Naive thymus-derived CD8-positive, alpha-beta T cell (primary cell): ENCODE measurements around the gene ASB5. TPM values are rescaled to one million over a fixed set of nuclear protein-coding genes. Genes with fewer than 3 reads are reported as not detected.
"Not testable (repeated sequence)": the region's sequence is repeated elsewhere in the genome, so short reads cannot be mapped to it uniquely, and the experiment has no call there.

ENCODE experiments used
- ATAC-seq, 2 donors: fragments of 150-1000 bp; cut with Tn5 transposase in 1 of 2; sonication (Bioruptor Pico), chemical (Tn5 transposase) in 1 of 2; 1 replicate in 1 of 2; 2 replicates in 1 of 2; pipeline ENCODE4 v1.10.0; 2021; ENCODE audit warnings: mild to moderate bottlenecking in 2 of 2, moderate library complexity in 2 of 2
- POLR2A ChIA-PET: fragments of 350-600 bp; sonication (Branson Sonifier 250); formaldehyde crosslinking; loops from one replicate; lab custom pipeline; 2021; ENCODE audit warnings: antibody characterized with exemption; lab: Charles Lee
- DNase-seq, 10 donors: peaks; one replicate each; pipeline versions ENCODE4 v3.0.0 to v3.0.0-alpha.2; 2020 to 2022
- H3K27ac Mint-ChIP-seq, 10 donors: one replicate each; pipeline ENCODE4 v1.8.0; 2020 to 2022; ENCODE audit warnings: mild to moderate bottlenecking in 10 of 10, mixed read lengths in 10 of 10, moderate library complexity in 4 of 10, inconsistent platforms in 1 of 10
- H3K27me3 Mint-ChIP-seq, 5 donors: one replicate each; pipeline ENCODE4 v1.8.0; 2021 to 2022; ENCODE audit warnings: mixed read lengths in 5 of 5
- H3K36me3 Mint-ChIP-seq, 3 donors: one replicate each; pipeline ENCODE4 v1.8.0; 2020 to 2022; ENCODE audit warnings: mixed read lengths in 3 of 3, mild to moderate bottlenecking in 2 of 3, inconsistent platforms in 1 of 3
- H3K4me1 Mint-ChIP-seq, 4 donors: one replicate each; pipeline ENCODE4 v1.8.0; 2021 to 2022; ENCODE audit warnings: mixed read lengths in 4 of 4
- H3K4me3 Mint-ChIP-seq, 10 donors: one replicate each; pipeline ENCODE4 v1.8.0; 2020 to 2022; ENCODE audit warnings: mild to moderate bottlenecking in 10 of 10, mixed read lengths in 10 of 10, moderate library complexity in 6 of 10, inconsistent platforms in 1 of 10
- H3K9me3 Mint-ChIP-seq, 9 donors: one replicate each; pipeline ENCODE4 v1.8.0; 2020 to 2022; ENCODE audit warnings: mixed read lengths in 9 of 9, mild to moderate bottlenecking in 3 of 9, inconsistent platforms in 1 of 9, moderate library complexity in 1 of 9
- polyA plus RNA-seq, 3 donors: library from polyadenylated mRNA; unstranded; fragments of 300-500 nt; fragmentation: Illumina TruSeq; gene quantifications; one replicate each; pipeline ENCODE4 v1.2.3, GENCODE V29; 2021
- total RNA-seq, 8 experiments: library from RNA in 2 of 8; stranded (reverse) in 2 of 8; gene quantifications; one replicate each; pipeline ENCODE4 v1.2.3 and lab custom pipeline; 2021 to 2026

Gene ASB5
- total and polyA plus RNA-seq, 5 experiments from 2014 or later, result not detected

DNA sequence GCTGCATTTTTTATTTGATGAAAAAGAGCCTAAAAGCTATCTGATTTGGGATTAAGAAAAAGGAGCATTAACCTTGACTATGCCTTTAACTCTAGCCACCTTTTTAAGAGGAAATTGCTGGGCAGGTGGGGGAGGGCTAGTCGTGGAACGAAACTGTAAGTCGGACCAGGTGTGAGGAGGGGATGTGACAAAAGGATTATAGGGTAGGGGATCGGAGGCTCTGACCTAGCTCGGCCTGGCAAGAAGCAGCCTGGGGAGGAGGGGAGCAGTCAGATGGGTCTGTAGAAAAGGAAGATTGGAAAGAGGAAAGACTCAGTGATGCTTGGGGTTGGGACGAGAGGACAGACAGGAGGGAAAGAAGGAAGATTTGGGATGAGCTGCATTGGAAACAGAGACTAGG is 29.6 kb upstream of the ASB5 start:
- no peaks in the 10 kb centered on the region for H3K4me1 Mint-ChIP-seq
- peaks cover 0 to 2% (median 0%) of the 10 kb centered on the region in 3 donors for H3K36me3 Mint-ChIP-seq
- H3K9me3 Mint-ChIP-seq, result peaks cover 0 to under 1% (median 0%) of the 10 kb centered on the region in 9 donors
- H3K4me3 Mint-ChIP-seq, result no peak overlapping the region
- no peak for DNase-seq
- H3K27me3 Mint-ChIP-seq, result peaks cover 5 to 12% (median 8%) of the 10 kb centered on the region in 5 donors
- H3K27ac Mint-ChIP-seq, result no peak overlapping the region
- POLR2A ChIA-PET, result no interaction called here
- no peak for ATAC-seq

DNA sequence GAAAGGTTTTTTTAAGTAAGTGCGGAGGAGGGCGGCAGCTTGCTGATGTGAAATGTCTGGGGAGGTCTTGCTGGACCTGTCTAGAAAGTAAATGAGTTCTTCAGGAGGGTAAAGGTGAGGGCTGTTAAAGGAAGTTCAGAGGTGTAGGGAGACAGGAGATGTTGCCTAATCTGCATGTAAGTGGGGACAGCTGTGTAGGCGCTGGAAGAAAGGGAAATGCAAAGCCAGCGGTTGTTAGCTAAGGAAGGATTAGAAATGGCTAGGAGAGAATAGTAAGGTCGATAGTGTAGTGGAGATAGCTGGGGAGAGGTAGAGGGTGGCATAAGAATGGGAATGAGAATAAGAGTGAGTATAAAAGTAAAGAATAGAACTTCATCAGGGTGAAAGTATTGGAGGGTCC is 26.9 kb upstream of the ASB5 start:
- H3K27me3 Mint-ChIP-seq, H3K4me1 Mint-ChIP-seq, DNase-seq, H3K9me3 Mint-ChIP-seq, H3K4me3 Mint-ChIP-seq, POLR2A ChIA-PET, H3K27ac Mint-ChIP-seq, H3K36me3 Mint-ChIP-seq, ATAC-seq: not testable (repeated sequence)

- H3K36me3 Mint-ChIP-seq, result no peaks in the 10 kb centered on the region
- no peaks in the 10 kb centered on the region for H3K27me3 Mint-ChIP-seq
- no peaks in the 10 kb centered on the region for H3K9me3 Mint-ChIP-seq
- no peaks in the 10 kb centered on the region for H3K4me1 Mint-ChIP-seq
- POLR2A ChIA-PET, result no interaction called here
- no peak overlapping the region for H3K4me3 Mint-ChIP-seq
- no peak overlapping the region for H3K27ac Mint-ChIP-seq
- DNase-seq (no peak), ATAC-seq (no peak)
Measured at GRCh38 chr4:176293660-176294059, 24.6 kb upstream of the ASB5 start.

- DNase-seq, result no peak
- Mint-ChIP-seq H3K4me1 (no peaks in the 10 kb centered on the region), H3K27ac (no peak overlapping the region), H3K9me3 (no peaks in the 10 kb centered on the region), H3K27me3 (peaks cover 0 to 4% (median 0%) of the 10 kb centered on the region in 5 donors), H3K4me3 (no peak overlapping the region), H3K36me3 (no peaks in the 10 kb centered on the region)
- POLR2A ChIA-PET, result no interaction called here
- ATAC-seq, result no peak
Measured at GRCh38 chr4:176292920-176293319, 23.9 kb upstream of the ASB5 start.

DNA sequence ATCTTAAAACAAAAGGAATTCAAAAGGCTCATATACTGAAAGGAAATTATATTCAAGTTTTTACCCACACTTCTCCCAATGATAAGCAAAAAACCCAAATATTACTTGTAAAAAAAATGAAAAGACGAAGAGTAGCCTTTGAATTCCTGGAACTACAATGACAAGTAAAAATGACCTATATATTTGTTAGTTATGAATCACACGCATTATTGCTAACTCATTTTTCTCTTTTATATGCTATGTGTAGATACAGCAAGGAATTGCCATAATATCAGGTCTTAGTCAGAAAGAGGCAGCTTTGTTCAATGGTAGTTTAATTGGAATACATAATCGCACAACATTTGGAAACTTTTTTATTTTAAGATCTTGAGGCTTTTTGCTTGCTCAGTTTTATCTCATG is 22.7 kb upstream of the ASB5 start:
- no peaks in the 10 kb centered on the region for H3K36me3 Mint-ChIP-seq
- POLR2A ChIA-PET, result no interaction called here
- ATAC-seq (no peak), DNase-seq (no peak)
- peaks cover 0 to 4% (median 0%) of the 10 kb centered on the region in 5 donors for H3K27me3 Mint-ChIP-seq
- no peak overlapping the region for H3K4me3 Mint-ChIP-seq
- no peaks in the 10 kb centered on the region for H3K9me3 Mint-ChIP-seq
- no peak overlapping the region for H3K27ac Mint-ChIP-seq
- H3K4me1 Mint-ChIP-seq, result no peaks in the 10 kb centered on the region

GRCh38 chr4:176290520-176290919 is 21.5 kb upstream of the ASB5 start:
- Mint-ChIP-seq H3K27me3 (peaks cover 0 to 4% (median 0%) of the 10 kb centered on the region in 5 donors), H3K27ac (no peak overlapping the region), H3K9me3 (no peaks in the 10 kb centered on the region), H3K4me3 (no peak overlapping the region), H3K4me1 (no peaks in the 10 kb centered on the region), H3K36me3 (no peaks in the 10 kb centered on the region)
- no peak for DNase-seq
- POLR2A ChIA-PET, result no interaction called here
- ATAC-seq, result no peak

DNA sequence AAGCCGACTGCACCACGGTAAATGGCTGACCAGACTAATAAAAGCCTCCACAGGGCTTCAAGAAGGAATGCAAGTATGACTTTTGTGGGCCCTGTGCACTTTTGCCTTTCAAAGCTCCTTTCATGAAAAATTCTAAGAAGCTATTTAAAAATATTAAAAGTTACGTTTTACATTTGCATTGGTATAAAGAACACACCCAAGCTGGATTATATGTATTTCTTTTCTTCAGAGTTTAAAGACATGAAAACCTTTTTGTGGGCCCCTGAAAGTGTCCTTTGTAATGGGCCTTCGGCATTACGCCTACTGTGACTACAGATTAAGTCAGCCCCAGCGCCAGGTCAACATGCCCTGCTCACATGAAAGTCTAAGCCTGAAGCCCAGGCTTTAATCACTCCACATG is 20.5 kb upstream of the ASB5 start:
- DNase-seq (no peak), ATAC-seq (no peak)
- no peak overlapping the region for H3K27ac Mint-ChIP-seq
- no peak overlapping the region for H3K4me3 Mint-ChIP-seq
- no peaks in the 10 kb centered on the region for H3K4me1 Mint-ChIP-seq
- peaks cover 0 to 4% (median 0%) of the 10 kb centered on the region in 5 donors for H3K27me3 Mint-ChIP-seq
- no peaks in the 10 kb centered on the region for H3K36me3 Mint-ChIP-seq
- H3K9me3 Mint-ChIP-seq, result no peaks in the 10 kb centered on the region
- POLR2A ChIA-PET, result no interaction called here

- peaks cover 0 to 4% (median 0%) of the 10 kb centered on the region in 5 donors for H3K27me3 Mint-ChIP-seq
- POLR2A ChIA-PET, result no interaction called here
- no peak overlapping the region for H3K4me3 Mint-ChIP-seq
- ATAC-seq (no peak), DNase-seq (no peak)
- no peak overlapping the region for H3K27ac Mint-ChIP-seq
- H3K9me3 Mint-ChIP-seq, result peaks cover 0 to 4% (median 0%) of the 10 kb centered on the region in 9 donors
- no peaks in the 10 kb centered on the region for H3K36me3 Mint-ChIP-seq
- H3K4me1 Mint-ChIP-seq, result no peaks in the 10 kb centered on the region
Measured at GRCh38 chr4:176288020-176288419, 19.0 kb upstream of the ASB5 start.

DNA sequence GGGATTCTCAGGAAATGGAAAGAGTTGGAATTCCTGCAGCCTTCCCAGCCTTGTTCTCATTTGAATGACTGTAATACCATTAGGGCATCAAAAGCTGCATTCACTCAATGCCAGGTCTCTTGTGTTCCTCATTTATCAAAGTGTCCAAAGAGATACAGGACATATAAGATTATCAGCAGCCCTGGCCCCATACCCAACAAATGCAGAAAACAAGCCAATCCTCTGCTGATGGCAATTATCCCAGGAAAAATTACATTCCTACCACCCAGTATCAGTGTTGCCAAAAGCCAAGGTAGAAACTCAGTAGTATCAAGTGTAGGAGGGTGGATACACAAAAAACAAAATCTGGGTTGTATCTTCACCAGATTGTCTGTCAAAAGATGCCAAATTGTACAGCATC is 18.5 kb upstream of the ASB5 start:
- H3K4me3 Mint-ChIP-seq, result no peak overlapping the region
- H3K27me3 Mint-ChIP-seq, result peaks cover 0 to 4% (median 2%) of the 10 kb centered on the region in 5 donors
- H3K36me3 Mint-ChIP-seq, result no peaks in the 10 kb centered on the region
- DNase-seq (no peak), ATAC-seq (no peak)
- POLR2A ChIA-PET, result no interaction called here
- H3K9me3 Mint-ChIP-seq, result peaks cover 0 to 4% (median 0%) of the 10 kb centered on the region in 9 donors
- no peak overlapping the region for H3K27ac Mint-ChIP-seq
- no peaks in the 10 kb centered on the region for H3K4me1 Mint-ChIP-seq

DNA sequence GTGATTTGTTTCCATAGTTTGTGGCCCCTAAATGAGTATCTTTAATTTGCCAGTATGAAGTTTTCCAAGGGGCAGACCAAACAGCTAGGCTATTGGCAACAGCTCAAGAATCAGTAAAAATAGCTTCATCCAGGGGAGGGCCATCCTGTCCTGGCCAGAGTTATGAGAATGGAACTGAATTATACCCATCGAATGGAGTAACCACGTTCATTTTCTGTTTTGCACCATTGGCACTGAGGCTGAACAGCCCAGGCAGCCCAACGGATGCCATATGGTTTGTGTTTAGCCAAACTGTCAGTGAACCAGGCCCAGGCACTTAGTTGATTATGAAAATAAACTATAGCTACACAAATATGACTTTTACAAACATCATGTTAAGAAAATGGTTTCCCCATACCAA is 17.7 kb upstream of the ASB5 start:
- no peaks in the 10 kb centered on the region for H3K4me1 Mint-ChIP-seq
- H3K9me3 Mint-ChIP-seq, result peaks cover 0 to 4% (median 0%) of the 10 kb centered on the region in 9 donors

GRCh38 chr4:176279560-176279959 is 10.5 kb upstream of the ASB5 start:
- H3K4me3 Mint-ChIP-seq, ATAC-seq, H3K27ac Mint-ChIP-seq, DNase-seq, H3K36me3 Mint-ChIP-seq, POLR2A ChIA-PET, H3K4me1 Mint-ChIP-seq, H3K9me3 Mint-ChIP-seq: not testable (repeated sequence)
- peaks cover 9 to 28% (median 14%) of the 10 kb centered on the region in 5 donors for H3K27me3 Mint-ChIP-seq

More for the DNA sequence above, 17.7 kb upstream of the ASB5 start:
- no peak overlapping the region for H3K27ac Mint-ChIP-seq
- peaks cover 0 to 4% (median 3%) of the 10 kb centered on the region in 5 donors for H3K27me3 Mint-ChIP-seq
- H3K4me3 Mint-ChIP-seq, result no peak overlapping the region
- POLR2A ChIA-PET, result no interaction called here
- ATAC-seq (no peak), DNase-seq (no peak)
- no peaks in the 10 kb centered on the region for H3K36me3 Mint-ChIP-seq

- DNase-seq, result peak in 1 of 10 donors; percentile 4
- Mint-ChIP-seq H3K4me1 (no peaks in the 10 kb centered on the region), H3K27ac (no peak overlapping the region), H3K36me3 (peaks cover 0 to 8% (median 0%) of the 10 kb centered on the region in 3 donors), H3K9me3 (peaks cover 0 to 7% (median 2%) of the 10 kb centered on the region in 9 donors), H3K27me3 (peaks cover 8 to 26% (median 19%) of the 10 kb centered on the region in 5 donors), H3K4me3 (no peak overlapping the region)
- peak; percentile 42 to 50 for ATAC-seq
- POLR2A ChIA-PET, result no interaction called here
Measured at GRCh38 chr4:176277162-176277904, 8.3 kb upstream of the ASB5 start.

DNA sequence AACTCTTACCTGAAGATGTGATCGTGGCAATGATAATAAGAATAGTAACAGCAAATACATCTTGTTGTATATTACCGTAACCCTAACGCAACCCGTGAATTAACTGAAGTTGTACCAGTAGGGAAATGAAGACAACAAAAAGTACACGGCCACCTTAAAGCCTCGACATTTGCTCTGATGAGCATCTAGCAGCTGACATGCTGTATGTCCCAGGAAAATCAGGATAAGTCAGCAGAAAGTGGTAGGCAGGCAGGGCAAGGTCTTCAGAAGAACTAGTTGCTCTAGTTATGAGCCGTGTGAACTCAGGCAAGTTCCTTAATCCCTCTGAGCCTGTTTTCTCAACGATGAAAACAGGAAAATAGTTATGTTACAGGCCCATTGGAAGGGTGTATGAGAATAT is 7.7 kb upstream of the ASB5 start:
- no peak for ATAC-seq
- H3K9me3 Mint-ChIP-seq, result peaks cover 0 to 7% (median 2%) of the 10 kb centered on the region in 9 donors
- H3K36me3 Mint-ChIP-seq, result peaks cover 0 to 8% (median 0%) of the 10 kb centered on the region in 3 donors
- POLR2A ChIA-PET, result no interaction called here
- peaks cover 8 to 26% (median 20%) of the 10 kb centered on the region in 5 donors for H3K27me3 Mint-ChIP-seq
- DNase-seq, result no peak
- H3K27ac Mint-ChIP-seq, result peak overlapping the region in 1 of 10 donors; percentile 51
- H3K4me1 Mint-ChIP-seq, result no peaks in the 10 kb centered on the region
- H3K4me3 Mint-ChIP-seq, result no peak overlapping the region
